Testis (tissue), 2 donors: ENCODE measurements around the gene VWA7.

Source experiments
- POLR2A ChIP-seq: fragments of 450-650 bp; IDR thresholded peaks from one replicate; pipeline ENCODE4 v1.6.1; 2017; ENCODE audit warnings: antibody characterized with exemption, mild to moderate bottlenecking, moderate library complexity
- TF ChIP-seq, protein P1 (sequence below), 3 experiments: fragments of 450-650 bp in 2 of 3; fragments of 200-600 bp in 1 of 3; sonication (generic) in 1 of 3; IDR thresholded peaks; one replicate each; pipeline ENCODE4 v1.5.1; 2016 to 2019; ENCODE audit warnings: antibody characterized with exemption in 3 of 3, mild to moderate bottlenecking in 2 of 3, moderate library complexity in 1 of 3

DNA sequence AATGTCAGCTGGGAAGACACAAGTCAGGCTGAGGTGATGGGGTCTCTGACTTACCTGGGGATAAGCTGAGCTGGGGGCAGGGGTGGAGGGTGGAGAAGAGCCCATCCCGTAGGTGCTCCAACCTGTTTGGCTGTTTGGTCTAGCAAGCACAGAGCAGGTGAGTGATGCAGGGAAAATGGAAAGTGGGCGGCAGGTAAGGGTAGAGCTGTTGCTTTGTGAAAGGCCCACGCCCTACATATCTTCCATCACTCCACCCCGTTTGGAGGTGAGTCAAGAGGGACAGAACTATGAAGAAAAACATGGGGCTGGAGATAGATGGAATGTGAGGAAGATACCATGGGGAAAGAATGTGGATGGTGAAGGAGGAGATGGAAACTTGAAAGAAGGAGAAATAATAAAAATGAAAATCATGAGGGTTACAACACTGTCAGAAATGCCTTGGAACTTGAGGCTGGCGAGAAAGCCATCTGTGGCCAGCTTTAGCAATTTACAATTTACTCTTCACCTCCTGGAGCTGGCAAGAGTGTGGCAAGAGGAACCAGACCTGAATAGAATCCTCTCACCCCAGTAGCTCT, 56.8 kb downstream of the VWA7 start:
- TF ChIP-seq, protein P1, sequence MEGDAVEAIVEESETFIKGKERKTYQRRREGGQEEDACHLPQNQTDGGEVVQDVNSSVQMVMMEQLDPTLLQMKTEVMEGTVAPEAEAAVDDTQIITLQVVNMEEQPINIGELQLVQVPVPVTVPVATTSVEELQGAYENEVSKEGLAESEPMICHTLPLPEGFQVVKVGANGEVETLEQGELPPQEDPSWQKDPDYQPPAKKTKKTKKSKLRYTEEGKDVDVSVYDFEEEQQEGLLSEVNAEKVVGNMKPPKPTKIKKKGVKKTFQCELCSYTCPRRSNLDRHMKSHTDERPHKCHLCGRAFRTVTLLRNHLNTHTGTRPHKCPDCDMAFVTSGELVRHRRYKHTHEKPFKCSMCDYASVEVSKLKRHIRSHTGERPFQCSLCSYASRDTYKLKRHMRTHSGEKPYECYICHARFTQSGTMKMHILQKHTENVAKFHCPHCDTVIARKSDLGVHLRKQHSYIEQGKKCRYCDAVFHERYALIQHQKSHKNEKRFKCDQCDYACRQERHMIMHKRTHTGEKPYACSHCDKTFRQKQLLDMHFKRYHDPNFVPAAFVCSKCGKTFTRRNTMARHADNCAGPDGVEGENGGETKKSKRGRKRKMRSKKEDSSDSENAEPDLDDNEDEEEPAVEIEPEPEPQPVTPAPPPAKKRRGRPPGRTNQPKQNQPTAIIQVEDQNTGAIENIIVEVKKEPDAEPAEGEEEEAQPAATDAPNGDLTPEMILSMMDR (IDR thresholded peaks at IDR 0.05), result no peak
- no peak for TF ChIP-seq POLR2A
